GM12891 (cell line): ENCODE data around the gene IL1RN.

Experiments
- DNase-seq: peaks from one replicate; pipeline ENCODE4 v3.0.0; 2011; ENCODE audit warnings: low spot score; ENCODE audit not compliant: insufficient read length
- FAIRE-seq: peaks from 2 replicates; lab custom pipeline; 2011; peaks lifted over from hg19 to GRCh38; lab: Jason Lieb, UNC
- PAX5 ChIP-seq: IDR thresholded peaks from 2 replicates; pipeline ENCODE4 v1.6.1; 2011; ENCODE audit warnings: low read length, moderate library complexity, mild to moderate bottlenecking; ENCODE audit not compliant: insufficient read depth, severe bottlenecking
- POLR2A ChIP-seq: IDR thresholded peaks from 2 replicates; pipeline ENCODE4 v1.6.1; 2011; ENCODE audit warnings: low read depth, low read length, control low read depth
- POLR2AphosphoS5 ChIP-seq: IDR thresholded peaks from 2 replicates; pipeline ENCODE4 v1.6.1; 2011; ENCODE audit warnings: low read depth, low read length, control low read depth
- POU2F2 ChIP-seq: IDR thresholded peaks from 2 replicates; pipeline ENCODE4 v1.6.1; 2011; ENCODE audit warnings: low read depth, mild to moderate bottlenecking, control low read depth, low read length, moderate library complexity
- SPI1 ChIP-seq: IDR thresholded peaks from 2 replicates; pipeline ENCODE4 v1.6.1; 2011; ENCODE audit warnings: low read depth, low read length, control low read depth
- TAF1 ChIP-seq: IDR thresholded peaks from 2 replicates; pipeline ENCODE4 v1.6.1; 2011; ENCODE audit warnings: low read depth, low read length, control low read depth

IL1RN gene

GRCh38 chr2:113116100-113116958 lies 11.1 kb upstream of the IL1RN start:
- FAIRE-seq (no peak), DNase-seq (no peak)
- peak; percentile 82 for TF ChIP-seq PAX5
- no peak for TF ChIP-seq POU2F2
- no peak for TF ChIP-seq TAF1
- TF ChIP-seq POLR2A: no peak
- TF ChIP-seq POLR2AphosphoS5: no peak
- peak; percentile 72 for TF ChIP-seq SPI1

GRCh38 chr2:113117541-113118262 lies 9.7 kb upstream of the IL1RN start:
- DNase-seq (no peak), FAIRE-seq (no peak)
- no peak for TF ChIP-seq TAF1
- TF ChIP-seq POLR2AphosphoS5: no peak
- TF ChIP-seq PAX5: no peak
- TF ChIP-seq SPI1: no peak
- no peak for TF ChIP-seq POU2F2
- no peak for TF ChIP-seq POLR2A

- FAIRE-seq (no peak), DNase-seq (no peak)
- no peak for TF ChIP-seq POU2F2
Measured at GRCh38 chr2:113118263-113118657, 9.1 kb upstream of the IL1RN start.

GRCh38 chr2:113119111-113119510 lies 8.3 kb upstream of the IL1RN start:
- TF ChIP-seq PAX5: no peak
- no peak for TF ChIP-seq POLR2AphosphoS5
- TF ChIP-seq POLR2A: no peak
- TF ChIP-seq POU2F2: no peak
- TF ChIP-seq TAF1: no peak
- TF ChIP-seq SPI1: no peak
- FAIRE-seq: no peak
- no peak for DNase-seq

- DNase-seq (no peak), FAIRE-seq (no peak)
- TF ChIP-seq SPI1: no peak
- no peak for TF ChIP-seq TAF1
- no peak for TF ChIP-seq POU2F2
- no peak for TF ChIP-seq POLR2AphosphoS5
- TF ChIP-seq PAX5: no peak
- TF ChIP-seq POLR2A: no peak
Measured at GRCh38 chr2:113120861-113121260, 6.5 kb upstream of the IL1RN start.

- FAIRE-seq (no peak), DNase-seq (no peak)
- TF ChIP-seq POLR2AphosphoS5 (no peak), SPI1 (no peak), TAF1 (no peak), PAX5 (no peak), POLR2A (no peak), POU2F2 (no peak)
Measured at GRCh38 chr2:113122364-113122763, 5.0 kb upstream of the IL1RN start.

GRCh38 chr2:113123726-113124125 lies 3.7 kb upstream of the IL1RN start:
- FAIRE-seq (no peak), DNase-seq (no peak)
- no peak for TF ChIP-seq POU2F2
- no peak for TF ChIP-seq POLR2A
- no peak for TF ChIP-seq POLR2AphosphoS5
- no peak for TF ChIP-seq SPI1
- no peak for TF ChIP-seq PAX5
- no peak for TF ChIP-seq TAF1

- peak; percentile 65 for FAIRE-seq
- no peak for DNase-seq
Measured at GRCh38 chr2:113124181-113124961, 3.0 kb upstream of the IL1RN start.

More at GRCh38 chr2:113124181-113124961, 3.0 kb upstream of the IL1RN start:
- no peak for TF ChIP-seq POLR2A
- no peak for TF ChIP-seq TAF1
- no peak for TF ChIP-seq POU2F2
- peak; percentile 74 for TF ChIP-seq SPI1
- no peak for TF ChIP-seq PAX5
